ENCODE measurements around the gene SAMD1.
A peak's percentile ranks its signal among the peaks of the same experiment; 100 is the strongest.
"Not testable (repeated sequence)": the region's sequence is repeated elsewhere in the genome, so short reads cannot be mapped to it uniquely, and the experiment has no call there.

The SAMD1 gene

GRCh38 chr19:14059093-14059480, 31.5 kb downstream of the SAMD1 start:
- DNase-seq: peak; percentile 60

- DNase-seq: no peak
Measured at GRCh38 chr19:14058182-14059092, 32.1 kb downstream of the SAMD1 start.

- no peak for DNase-seq
Measured at GRCh38 chr19:14056741-14057356, 33.7 kb downstream of the SAMD1 start.

GRCh38 chr19:14056069-14056666, 34.4 kb downstream of the SAMD1 start:
- no peak for DNase-seq

GRCh38 chr19:14055396-14055795, 35.2 kb downstream of the SAMD1 start:
- no peak for DNase-seq

GRCh38 chr19:14054721-14055120, 35.8 kb downstream of the SAMD1 start:
- no peak for DNase-seq

- DNase-seq: no peak
Measured at GRCh38 chr19:14054099-14054498, 36.5 kb downstream of the SAMD1 start.

GRCh38 chr19:14053500-14053899, 37.1 kb downstream of the SAMD1 start:
- DNase-seq: no peak

GRCh38 chr19:14053032-14053431, 37.5 kb downstream of the SAMD1 start:
- no peak for DNase-seq

GRCh38 chr19:14052470-14052869, 38.1 kb downstream of the SAMD1 start:
- DNase-seq: no peak

- no peak for DNase-seq
Measured at GRCh38 chr19:14051980-14052379, 38.6 kb downstream of the SAMD1 start.

- not testable (repeated sequence) for DNase-seq
Measured at GRCh38 chr19:14050961-14051360, 39.6 kb downstream of the SAMD1 start.

- no peak for DNase-seq
Measured at GRCh38 chr19:14050512-14050911, 40.0 kb downstream of the SAMD1 start.

- peak; percentile 81 for DNase-seq
Measured at GRCh38 chr19:14048443-14049153, 42.0 kb downstream of the SAMD1 start.

GRCh38 chr19:14047866-14048265, 42.7 kb downstream of the SAMD1 start:
- not testable (repeated sequence) for DNase-seq

- DNase-seq: not testable (repeated sequence)
Measured at GRCh38 chr19:14042659-14043608, 47.6 kb downstream of the SAMD1 start.

- DNase-seq: no peak
Measured at GRCh38 chr19:14039181-14039580, 51.4 kb downstream of the SAMD1 start.

All from stimulated activated CD4-positive, alpha-beta T cell treated with anti-CD3 and anti-CD28 coated beads, Interleukin-4, amount 100 ng/mL, for 1 hour (primary cell).